Glutamatergic neuron (in vitro differentiated cells): ENCODE measurements around the gene TMEM255A. TPM values are rescaled to one million over a fixed set of nuclear protein-coding genes. Genes with fewer than 3 reads are reported as not detected.

Experiments
- DNase-seq: peaks from one replicate; pipeline ENCODE4 v3.0.0; 2022
- H3K27ac Mint-ChIP-seq: one replicate; pipeline ENCODE4 v1.8.0; 2020; ENCODE audit warnings: mild to moderate bottlenecking, mixed read lengths, inconsistent platforms; ENCODE audit not compliant: unreplicated experiment
- H3K27me3 Mint-ChIP-seq: one replicate; pipeline ENCODE4 v1.8.0; 2020; ENCODE audit warnings: mild to moderate bottlenecking, moderate library complexity, mixed read lengths, inconsistent platforms; ENCODE audit not compliant: unreplicated experiment
- H3K36me3 Mint-ChIP-seq: one replicate; pipeline ENCODE4 v1.8.0; 2020; ENCODE audit warnings: mild to moderate bottlenecking, mixed read lengths, inconsistent platforms; ENCODE audit not compliant: unreplicated experiment
- H3K4me1 Mint-ChIP-seq: one replicate; pipeline ENCODE4 v1.8.0; 2020; ENCODE audit warnings: mild to moderate bottlenecking, low read depth, mixed read lengths, inconsistent platforms; ENCODE audit not compliant: unreplicated experiment
- H3K4me3 Mint-ChIP-seq: one replicate; pipeline ENCODE4 v1.8.0; 2020; ENCODE audit warnings: mild to moderate bottlenecking, mixed read lengths, inconsistent platforms; ENCODE audit not compliant: unreplicated experiment
- H3K9me3 Mint-ChIP-seq: one replicate; pipeline ENCODE4 v1.8.0; 2020; ENCODE audit warnings: mild to moderate bottlenecking, moderate library complexity, mixed read lengths, inconsistent platforms; ENCODE audit not compliant: unreplicated experiment
- CTCF ChIP-seq: fragments of 200-600 bp; sonication (generic); IDR thresholded peaks from one replicate; pipeline ENCODE4 v1.5.0; 2021; ENCODE audit not compliant: partially characterized antibody, unreplicated experiment
- total RNA-seq: library from RNA; stranded (reverse); fragmentation: NEBNext Ultra II Directional; extraction: Animal tissue kit (Norgen Biotek cat#: 25700); gene quantifications from one replicate; pipeline ENCODE4 v1.2.1, GENCODE V29; 2021; ENCODE audit not compliant: unreplicated experiment

TMEM255A gene
- total RNA-seq, 1 donor from 2014 or later, result 7.6 TPM

GRCh38 chrX:120334151-120334550 is 22.9 kb upstream of the TMEM255A start:
- Mint-ChIP-seq H3K4me1 (peaks cover 2% of the 10 kb centered on the region), H3K27me3 (no peaks in the 10 kb centered on the region), H3K36me3 (peaks cover 10% of the 10 kb centered on the region), H3K27ac (no peak overlapping the region), H3K9me3 (peaks cover 3% of the 10 kb centered on the region), H3K4me3 (no peak overlapping the region)
- DNase-seq, result no peak
- no peak for TF ChIP-seq CTCF

- no peak for TF ChIP-seq CTCF
- H3K4me3 Mint-ChIP-seq, result no peak overlapping the region
Observed at GRCh38 chrX:120332394-120332793, 21.1 kb upstream of the TMEM255A start.

GRCh38 chrX:120331116-120331515 is 19.9 kb upstream of the TMEM255A start:
- Mint-ChIP-seq H3K9me3 (peaks cover 2% of the 10 kb centered on the region), H3K27ac (no peak overlapping the region), H3K36me3 (peaks cover 5% of the 10 kb centered on the region), H3K27me3 (no peaks in the 10 kb centered on the region), H3K4me1 (peaks cover 2% of the 10 kb centered on the region), H3K4me3 (no peak overlapping the region)
- TF ChIP-seq CTCF, result no peak
- DNase-seq, result no peak

More at GRCh38 chrX:120332394-120332793, 21.1 kb upstream of the TMEM255A start:
- Mint-ChIP-seq H3K36me3 (peaks cover 5% of the 10 kb centered on the region), H3K27me3 (no peaks in the 10 kb centered on the region), H3K27ac (no peak overlapping the region), H3K9me3 (peaks cover 3% of the 10 kb centered on the region), H3K4me1 (peaks cover 2% of the 10 kb centered on the region)
- no peak for DNase-seq

GRCh38 chrX:120321520-120322281 is 10.4 kb upstream of the TMEM255A start:
- Mint-ChIP-seq H3K4me3 (no peak overlapping the region), H3K4me1 (peaks cover 8% of the 10 kb centered on the region), H3K9me3 (no peaks in the 10 kb centered on the region), H3K36me3 (no peaks in the 10 kb centered on the region), H3K27ac (no peak overlapping the region), H3K27me3 (peaks cover 3% of the 10 kb centered on the region)
- DNase-seq, result no peak
- TF ChIP-seq CTCF, result no peak

GRCh38 chrX:120318411-120318810 is 7.2 kb upstream of the TMEM255A start:
- Mint-ChIP-seq H3K9me3 (peaks cover 2% of the 10 kb centered on the region), H3K27me3 (peaks cover 3% of the 10 kb centered on the region)
- TF ChIP-seq CTCF, result no peak

More at GRCh38 chrX:120318411-120318810, 7.2 kb upstream of the TMEM255A start:
- Mint-ChIP-seq H3K27ac (no peak overlapping the region), H3K4me1 (peaks cover 16% of the 10 kb centered on the region), H3K4me3 (no peak overlapping the region), H3K36me3 (no peaks in the 10 kb centered on the region)
- DNase-seq, result no peak
